Ectodermal cell (in vitro differentiated cells): ENCODE data around the gene C2CD2.
"Not testable (repeated sequence)": the region's sequence is repeated elsewhere in the genome, so short reads cannot be mapped to it uniquely, and the experiment has no call there.

ENCODE experiments used
- H3K27ac ChIP-seq: 2 replicates; pipeline ENCODE4 v1.7.0; 2013; ENCODE audit warnings: mild to moderate bottlenecking, low read depth, low read length; ENCODE audit not compliant: insufficient read depth, poor library complexity, severe bottlenecking
- H3K27me3 ChIP-seq: 2 replicates; pipeline ENCODE4 v1.7.0; 2013; ENCODE audit warnings: mild to moderate bottlenecking, low read length; ENCODE audit not compliant: insufficient read depth, control insufficient read depth, poor library complexity, severe bottlenecking
- H3K36me3 ChIP-seq: one replicate; pipeline ENCODE4 v1.7.0; 2013; ENCODE audit warnings: low read length; ENCODE audit not compliant: control insufficient read depth, insufficient read depth
- H3K4me1 ChIP-seq: one replicate; pipeline ENCODE4 v1.7.0; 2013; ENCODE audit warnings: low read length; ENCODE audit not compliant: control insufficient read depth, insufficient read depth
- H3K4me3 ChIP-seq: 2 replicates; pipeline ENCODE4 v1.7.0; 2013; ENCODE audit warnings: low read depth, low read length, control low read depth; ENCODE audit not compliant: insufficient read depth
- H3K9me3 ChIP-seq: 2 replicates; pipeline ENCODE4 v1.7.0; 2013; ENCODE audit warnings: mild to moderate bottlenecking, low read length, moderate library complexity; ENCODE audit not compliant: control insufficient read depth
- WGBS, 2 experiments: methylation state at CpG; one replicate each; pipeline ENCODE4 v1.1.7; 2013; ENCODE audit warnings: missing lambda C conversion rate in 2 of 2; 5-methylcytosine and 5-hydroxymethylcytosine counted together

The C2CD2 gene

GRCh38 chr21:41966872-41967621 is 13.2 kb upstream of the C2CD2 start:
- H3K27ac ChIP-seq = no peak overlapping the region
- no peak overlapping the region for H3K4me3 ChIP-seq
- H3K9me3 ChIP-seq = no peaks in the 10 kb centered on the region
- peaks cover 15% of the 10 kb centered on the region for H3K4me1 ChIP-seq
- 94 to 95% methylated on average over 10 of the region's 10 CpGs for WGBS, 2 experiments
- no peaks in the 10 kb centered on the region for H3K27me3 ChIP-seq
- H3K36me3 ChIP-seq = no peaks in the 10 kb centered on the region

- no peaks in the 10 kb centered on the region for H3K27me3 ChIP-seq
- H3K9me3 ChIP-seq = no peaks in the 10 kb centered on the region
- H3K4me3 ChIP-seq = no peak overlapping the region
- peaks cover 23% of the 10 kb centered on the region for H3K4me1 ChIP-seq
- H3K36me3 ChIP-seq = no peaks in the 10 kb centered on the region
- no peak overlapping the region for H3K27ac ChIP-seq
- 93 to 95% methylated on average over 11 of the region's 11 CpGs for WGBS, 2 experiments
Measured at GRCh38 chr21:41966041-41966833, 12.4 kb upstream of the C2CD2 start.

- H3K36me3 ChIP-seq = no peaks in the 10 kb centered on the region
- peaks cover 25% of the 10 kb centered on the region for H3K4me1 ChIP-seq
- WGBS, 2 experiments = 93 to 94% methylated on average over 10 of the region's 10 CpGs
Measured at GRCh38 chr21:41965461-41966013, 11.7 kb upstream of the C2CD2 start.

GRCh38 chr21:41965045-41965444 is 11.2 kb upstream of the C2CD2 start:
- Histone ChIP-seq H3K36me3 (no peaks in the 10 kb centered on the region), H3K27ac (no peak overlapping the region), H3K9me3 (no peaks in the 10 kb centered on the region), H3K4me1 (peaks cover 25% of the 10 kb centered on the region), H3K27me3 (no peaks in the 10 kb centered on the region), H3K4me3 (no peak overlapping the region)
- 89 to 91% methylated on average over 5 of the region's 5 CpGs for WGBS, 2 experiments

More at GRCh38 chr21:41965461-41966013, 11.7 kb upstream of the C2CD2 start:
- no peaks in the 10 kb centered on the region for H3K27me3 ChIP-seq
- no peaks in the 10 kb centered on the region for H3K9me3 ChIP-seq
- no peak overlapping the region for H3K4me3 ChIP-seq
- no peak overlapping the region for H3K27ac ChIP-seq

GRCh38 chr21:41964171-41964570 is 10.4 kb upstream of the C2CD2 start:
- Histone ChIP-seq H3K9me3 (no peaks in the 10 kb centered on the region), H3K36me3 (no peaks in the 10 kb centered on the region), H3K4me1 (peaks cover 25% of the 10 kb centered on the region), H3K27ac (no peak overlapping the region), H3K27me3 (no peaks in the 10 kb centered on the region), H3K4me3 (no peak overlapping the region)
- WGBS, 2 experiments = 87 to 89% methylated on average over 8 of the region's 8 CpGs

- Histone ChIP-seq H3K9me3 (no peaks in the 10 kb centered on the region), H3K36me3 (no peaks in the 10 kb centered on the region), H3K4me3 (no peak overlapping the region), H3K27me3 (no peaks in the 10 kb centered on the region), H3K4me1 (peaks cover 17% of the 10 kb centered on the region), H3K27ac (no peak overlapping the region)
- WGBS, 2 experiments = 90 to 91% methylated on average over 11 of the region's 11 CpGs
Measured at GRCh38 chr21:41962425-41962966, 8.7 kb upstream of the C2CD2 start.

- Histone ChIP-seq H3K4me3 (no peak overlapping the region), H3K36me3 (no peaks in the 10 kb centered on the region), H3K27me3 (no peaks in the 10 kb centered on the region), H3K9me3 (no peaks in the 10 kb centered on the region), H3K4me1 (peaks cover 14% of the 10 kb centered on the region), H3K27ac (no peak overlapping the region)
- WGBS, 2 experiments = 84 to 90% methylated on average over 8 of the region's 8 CpGs
Measured at GRCh38 chr21:41961753-41962152, 7.9 kb upstream of the C2CD2 start.

- no peaks in the 10 kb centered on the region for H3K27me3 ChIP-seq
- H3K27ac ChIP-seq = no peak overlapping the region
- 89 to 90% methylated on average over 14 of the region's 14 CpGs for WGBS, 2 experiments
- H3K4me3 ChIP-seq = no peak overlapping the region
- H3K36me3 ChIP-seq = no peaks in the 10 kb centered on the region
- H3K9me3 ChIP-seq = no peaks in the 10 kb centered on the region
- peaks cover 14% of the 10 kb centered on the region for H3K4me1 ChIP-seq
Measured at GRCh38 chr21:41961282-41961701, 7.5 kb upstream of the C2CD2 start.

- Histone ChIP-seq H3K36me3 (no peaks in the 10 kb centered on the region), H3K9me3 (no peaks in the 10 kb centered on the region), H3K27me3 (no peaks in the 10 kb centered on the region), H3K4me3 (no peak overlapping the region), H3K4me1 (peaks cover 14% of the 10 kb centered on the region), H3K27ac (no peak overlapping the region)
- WGBS, 2 experiments = 76 to 80% methylated on average over 8 of the region's 8 CpGs
Measured at GRCh38 chr21:41960386-41960785, 6.6 kb upstream of the C2CD2 start.

GRCh38 chr21:41959697-41960096 is 5.9 kb upstream of the C2CD2 start:
- 91 to 94% methylated on average over 11 of the region's 11 CpGs for WGBS, 2 experiments
- H3K4me1 ChIP-seq = peaks cover 14% of the 10 kb centered on the region
- H3K27me3 ChIP-seq, H3K36me3 ChIP-seq, H3K4me3 ChIP-seq, H3K27ac ChIP-seq, H3K9me3 ChIP-seq: not testable (repeated sequence)
